ENCODE results near the gene PCDHGA1.
A peak's percentile ranks its signal among the peaks of the same experiment; 100 is the strongest.
"Not testable (repeated sequence)": the region's sequence is repeated elsewhere in the genome, so short reads cannot be mapped to it uniquely, and the experiment has no call there.

The PCDHGA1 gene

DNA sequence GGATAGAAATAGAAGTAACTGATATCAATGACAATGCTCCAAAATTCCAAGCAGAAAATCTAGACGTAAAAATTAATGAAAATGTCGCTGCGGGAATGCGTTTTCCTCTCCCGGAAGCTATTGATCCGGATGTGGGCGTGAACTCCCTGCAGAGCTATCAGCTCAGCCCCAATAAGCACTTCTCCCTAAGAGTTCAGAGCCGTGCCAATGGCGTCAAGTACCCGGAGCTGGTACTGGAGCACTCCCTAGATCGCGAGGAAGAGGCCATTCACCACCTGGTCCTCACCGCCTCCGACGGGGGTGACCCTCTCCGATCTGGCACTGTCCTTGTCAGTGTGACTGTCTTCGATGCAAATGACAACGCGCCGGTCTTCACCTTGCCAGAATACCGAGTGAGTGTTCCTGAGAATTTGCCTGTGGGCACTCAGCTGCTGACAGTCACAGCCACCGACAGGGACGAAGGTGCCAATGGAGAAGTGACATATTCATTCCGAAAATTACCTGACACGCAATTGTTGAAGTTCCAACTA lies 83.3 kb downstream of the PCDHGA1 start:
- no peak for DNase-seq

DNA sequence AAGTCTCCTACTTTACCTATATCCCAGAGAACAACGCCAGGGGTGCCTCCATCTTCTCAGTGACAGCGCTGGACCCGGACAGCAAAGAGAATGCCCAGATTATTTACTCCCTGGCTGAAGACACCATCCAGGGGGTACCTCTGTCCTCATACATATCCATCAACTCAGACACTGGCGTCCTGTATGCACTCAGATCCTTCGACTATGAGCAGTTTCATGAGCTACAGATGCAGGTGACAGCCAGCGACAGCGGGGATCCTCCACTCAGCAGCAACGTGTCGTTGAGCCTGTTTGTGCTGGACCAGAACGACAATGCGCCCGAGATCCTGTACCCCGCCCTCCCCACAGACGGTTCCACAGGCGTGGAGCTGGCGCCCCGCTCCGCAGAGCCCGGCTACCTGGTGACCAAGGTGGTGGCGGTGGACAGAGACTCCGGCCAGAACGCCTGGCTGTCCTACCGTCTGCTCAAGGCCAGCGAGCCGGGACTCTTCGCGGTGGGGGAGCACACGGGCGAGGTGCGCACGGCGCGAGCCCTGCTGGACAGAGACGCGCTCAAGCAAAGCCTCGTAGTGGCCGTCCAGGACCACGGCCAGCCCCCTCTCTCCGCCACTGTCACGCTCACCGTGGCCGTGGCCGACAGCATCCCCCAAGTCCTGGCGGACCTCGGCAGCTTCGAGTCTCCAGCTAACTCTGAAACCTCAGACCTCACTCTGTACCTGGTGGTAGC lies 84.4 kb downstream of the PCDHGA1 start:
- not testable (repeated sequence) for DNase-seq

DNA sequence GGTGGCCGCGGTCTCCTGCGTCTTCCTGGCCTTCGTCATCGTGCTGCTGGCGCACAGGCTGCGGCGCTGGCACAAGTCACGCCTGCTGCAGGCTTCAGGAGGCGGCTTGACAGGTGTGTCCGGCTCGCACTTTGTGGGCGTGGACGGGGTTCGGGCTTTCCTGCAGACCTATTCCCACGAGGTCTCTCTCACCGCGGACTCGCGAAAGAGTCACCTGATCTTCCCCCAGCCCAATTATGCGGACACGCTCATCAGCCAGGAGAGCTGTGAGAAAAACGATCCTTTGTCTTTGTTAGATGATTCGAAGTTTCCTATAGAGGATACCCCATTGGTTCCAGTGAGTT lies 84.9 kb downstream of the PCDHGA1 start:
- not testable (repeated sequence) for DNase-seq

DNA sequence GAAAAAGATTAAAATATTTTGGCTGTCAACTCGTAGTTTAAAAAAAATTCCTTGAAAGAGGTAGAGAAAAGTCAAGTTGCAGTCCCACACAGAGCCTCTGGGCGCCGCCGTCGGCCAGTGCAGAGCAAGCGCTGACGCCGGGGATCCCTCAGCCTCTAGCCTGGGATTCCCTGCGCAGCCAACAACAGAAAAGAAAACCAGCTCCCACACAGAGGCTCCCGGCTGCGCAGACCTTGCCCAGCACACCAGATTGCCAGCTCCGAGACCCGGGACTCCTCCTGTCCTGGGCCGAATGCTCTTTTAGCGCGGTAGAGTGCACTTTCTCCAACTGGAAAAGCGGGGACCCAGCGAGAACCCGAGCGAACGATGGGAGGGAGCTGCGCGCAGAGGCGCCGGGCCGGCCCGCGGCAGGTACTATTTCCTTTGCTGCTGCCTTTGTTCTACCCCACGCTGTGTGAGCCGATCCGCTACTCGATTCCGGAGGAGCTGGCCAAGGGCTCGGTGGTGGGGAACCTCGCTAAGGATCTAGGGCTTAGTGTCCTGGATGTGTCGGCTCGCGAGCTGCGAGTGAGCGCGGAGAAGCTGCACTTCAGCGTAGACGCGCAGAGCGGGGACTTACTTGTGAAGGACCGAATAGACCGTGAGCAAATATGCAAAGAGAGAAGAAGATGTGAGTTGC lies 87.3 kb downstream of the PCDHGA1 start, which contains the start of gene PCDHGB7:
Gene PCDHGB7 (plus strand): TSS at position 184 of the 679 bp plus-strand sequence. CDS start 183 bp downstream, at position 367.
- not testable (repeated sequence) for DNase-seq

DNA sequence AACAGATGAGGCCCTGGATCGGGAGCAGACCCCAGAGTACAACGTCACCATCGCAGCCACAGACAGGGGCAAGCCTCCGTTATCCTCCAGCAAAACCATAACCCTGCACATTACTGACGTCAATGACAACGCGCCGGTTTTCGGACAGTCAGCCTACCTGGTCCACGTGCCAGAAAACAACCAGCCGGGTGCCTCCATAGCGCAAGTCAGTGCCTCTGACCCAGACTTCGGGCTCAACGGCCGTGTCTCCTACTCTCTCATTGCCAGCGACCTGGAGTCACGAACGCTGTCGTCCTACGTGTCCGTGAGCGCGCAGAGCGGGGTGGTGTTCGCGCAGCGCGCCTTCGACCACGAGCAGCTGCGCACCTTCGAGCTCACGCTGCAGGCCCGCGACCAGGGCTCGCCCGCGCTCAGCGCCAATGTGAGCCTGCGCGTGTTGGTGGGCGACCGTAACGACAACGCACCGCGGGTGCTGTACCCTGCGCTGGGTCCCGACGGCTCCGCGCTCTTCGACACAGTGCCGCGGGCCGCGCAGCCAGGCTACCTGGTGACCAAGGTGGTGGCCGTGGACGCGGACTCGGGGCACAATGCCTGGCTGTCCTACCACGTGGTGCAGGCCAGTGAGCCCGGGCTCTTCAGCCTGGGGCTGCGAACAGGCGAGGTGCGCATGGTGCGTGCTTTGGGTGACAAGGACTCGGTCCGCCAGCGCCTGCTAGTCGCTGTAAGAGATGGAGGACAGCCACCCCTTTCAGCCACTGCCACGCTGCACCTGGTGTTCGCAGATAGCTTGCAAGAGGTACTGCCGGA lies 89.0 kb downstream of the PCDHGA1 start:
- no peak for DNase-seq

DNA sequence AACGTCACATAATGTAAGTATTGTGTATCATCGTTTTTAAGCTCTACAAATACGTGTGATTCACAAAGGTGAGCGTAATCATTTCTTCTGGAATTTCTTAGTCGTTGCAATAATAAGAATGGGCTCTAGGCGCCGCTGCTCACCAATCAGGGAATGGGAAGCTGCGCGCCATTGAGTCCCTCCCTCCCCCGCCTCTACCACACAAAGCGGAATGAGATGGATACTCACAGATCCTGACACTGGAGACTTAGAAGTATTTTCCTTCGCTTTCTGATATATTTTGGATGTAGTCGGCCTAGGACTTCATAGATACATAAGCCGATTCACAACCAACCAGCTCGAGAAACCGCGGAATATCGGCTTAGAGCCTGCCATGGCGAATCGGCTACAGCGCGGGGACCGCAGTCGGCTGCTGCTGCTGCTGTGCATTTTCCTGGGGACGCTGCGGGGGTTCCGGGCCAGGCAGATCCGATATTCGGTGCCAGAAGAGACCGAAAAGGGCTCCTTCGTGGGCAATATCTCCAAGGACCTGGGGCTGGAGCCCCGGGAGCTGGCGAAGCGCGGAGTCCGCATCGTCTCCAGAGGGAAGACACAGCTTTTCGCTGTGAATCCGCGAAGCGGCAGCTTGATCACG lies 90.7 kb downstream of the PCDHGA1 start, which contains the start of gene PCDHGA11:
Gene PCDHGA11 (plus strand): TSS at position 197 of the 634 bp plus-strand sequence. CDS start 177 bp downstream, at position 374.
- no peak for DNase-seq

DNA sequence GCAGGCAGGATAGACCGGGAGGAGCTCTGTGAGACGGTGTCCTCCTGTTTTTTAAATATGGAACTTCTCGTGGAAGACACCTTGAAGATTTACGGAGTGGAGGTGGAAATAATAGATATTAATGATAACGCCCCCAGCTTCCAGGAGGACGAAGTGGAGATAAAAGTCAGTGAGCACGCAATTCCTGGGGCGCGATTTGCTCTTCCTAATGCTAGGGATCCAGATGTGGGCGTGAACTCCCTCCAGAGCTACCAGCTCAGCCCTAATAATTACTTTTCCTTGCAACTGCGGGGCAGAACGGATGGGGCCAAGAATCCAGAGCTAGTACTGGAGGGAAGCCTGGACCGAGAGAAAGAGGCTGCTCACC lies 91.2 kb downstream of the PCDHGA1 start:
- no peak for DNase-seq

DNA sequence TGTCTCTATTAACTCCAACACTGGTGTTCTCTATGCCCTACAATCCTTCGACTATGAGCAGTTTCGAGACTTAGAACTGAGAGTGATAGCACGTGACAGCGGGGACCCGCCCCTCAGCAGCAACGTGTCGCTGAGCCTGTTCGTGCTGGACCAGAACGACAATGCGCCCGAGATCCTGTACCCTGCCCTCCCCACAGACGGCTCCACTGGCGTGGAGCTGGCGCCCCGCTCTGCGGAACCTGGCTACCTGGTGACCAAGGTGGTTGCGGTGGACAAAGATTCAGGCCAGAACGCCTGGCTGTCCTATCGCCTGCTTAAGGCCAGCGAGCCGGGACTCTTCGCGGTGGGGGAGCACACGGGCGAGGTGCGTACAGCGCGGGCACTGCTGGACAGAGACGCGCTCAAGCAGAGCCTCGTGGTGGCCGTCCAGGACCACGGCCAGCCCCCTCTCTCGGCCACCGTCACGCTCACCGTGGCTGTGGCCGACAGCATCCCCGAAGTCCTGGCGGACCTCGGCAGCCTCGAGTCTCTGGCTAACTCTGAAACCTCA lies 92.5 kb downstream of the PCDHGA1 start:
- no peak for DNase-seq

DNA sequence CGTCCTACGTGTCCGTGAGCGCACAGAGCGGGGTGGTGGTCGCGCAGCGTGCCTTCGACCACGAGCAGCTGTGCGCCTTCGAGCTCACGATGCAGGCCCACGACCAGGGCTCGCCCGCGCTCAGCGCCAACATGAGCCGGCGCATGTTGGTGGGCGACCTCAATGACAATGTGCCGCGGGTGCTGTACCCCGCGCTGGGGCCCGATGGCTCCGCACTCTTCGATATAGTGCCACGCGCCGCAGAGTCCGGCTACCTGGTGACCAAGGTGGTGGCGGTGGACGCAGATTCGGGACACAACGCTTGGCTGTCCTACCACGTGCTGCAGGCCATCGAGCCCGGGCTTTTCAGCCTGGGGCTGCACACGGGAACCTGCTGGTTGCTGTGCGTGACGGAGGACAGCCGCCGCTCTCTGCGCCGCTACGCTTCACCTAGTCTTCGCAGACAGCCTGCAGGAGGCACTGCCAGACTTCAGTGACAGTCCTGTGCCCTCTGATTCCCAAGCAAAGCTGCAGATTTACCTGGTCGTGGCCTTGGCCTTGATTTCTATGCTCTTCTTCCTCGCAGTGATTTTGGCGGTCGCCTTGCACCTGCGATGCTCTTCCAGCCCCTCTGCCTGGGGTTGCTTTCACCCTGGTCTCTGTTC lies 97.6 kb downstream of the PCDHGA1 start:
- DNase-seq, result no peak

DNA sequence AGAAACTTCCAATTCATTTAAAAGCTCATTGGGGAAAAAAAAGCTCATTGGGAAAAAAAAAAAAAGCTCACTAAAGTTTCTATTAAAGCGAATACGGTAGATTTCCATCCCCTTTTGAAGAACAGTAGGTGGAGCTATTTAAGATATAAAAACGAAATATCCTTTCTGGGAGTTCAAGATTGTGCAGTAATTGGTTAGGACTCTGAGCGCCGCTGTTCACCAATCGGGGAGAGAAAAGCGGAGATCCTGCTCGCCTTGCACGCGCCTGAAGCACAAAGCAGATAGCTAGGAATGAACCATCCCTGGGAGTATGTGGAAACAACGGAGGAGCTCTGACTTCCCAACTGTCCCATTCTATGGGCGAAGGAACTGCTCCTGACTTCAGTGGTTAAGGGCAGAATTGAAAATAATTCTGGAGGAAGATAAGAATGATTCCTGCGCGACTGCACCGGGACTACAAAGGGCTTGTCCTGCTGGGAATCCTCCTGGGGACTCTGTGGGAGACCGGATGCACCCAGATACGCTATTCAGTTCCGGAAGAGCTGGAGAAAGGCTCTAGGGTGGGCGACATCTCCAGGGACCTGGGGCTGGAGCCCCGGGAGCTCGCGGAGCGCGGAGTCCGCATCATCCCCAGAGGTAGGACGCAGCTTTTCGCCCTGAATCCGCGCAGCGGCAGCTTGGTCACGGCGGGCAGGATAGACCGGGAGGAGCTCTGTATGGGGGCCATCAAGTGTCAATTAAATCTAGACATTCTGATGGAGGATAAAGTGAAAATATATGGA lies 100.2 kb downstream of the PCDHGA1 start, which contains the start of gene PCDHGA12:
Gene PCDHGA12 (plus strand): TSS at position 176 of the 782 bp plus-strand sequence. CDS start 253 bp downstream, at position 429.
- no peak for DNase-seq

DNA sequence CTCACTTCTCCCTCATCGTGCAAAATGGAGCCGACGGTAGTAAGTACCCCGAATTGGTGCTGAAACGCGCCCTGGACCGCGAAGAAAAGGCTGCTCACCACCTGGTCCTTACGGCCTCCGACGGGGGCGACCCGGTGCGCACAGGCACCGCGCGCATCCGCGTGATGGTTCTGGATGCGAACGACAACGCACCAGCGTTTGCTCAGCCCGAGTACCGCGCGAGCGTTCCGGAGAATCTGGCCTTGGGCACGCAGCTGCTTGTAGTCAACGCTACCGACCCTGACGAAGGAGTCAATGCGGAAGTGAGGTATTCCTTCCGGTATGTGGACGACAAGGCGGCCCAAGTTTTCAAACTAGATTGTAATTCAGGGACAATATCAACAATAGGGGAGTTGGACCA lies 101.0 kb downstream of the PCDHGA1 start:
- no peak for DNase-seq

GRCh38 chr5:141432308-141432707 lies 102.0 kb downstream of the PCDHGA1 start:
- not testable (repeated sequence) for DNase-seq

GRCh38 chr5:141432726-141433125 lies 102.4 kb downstream of the PCDHGA1 start:
- DNase-seq, result not testable (repeated sequence)

DNA sequence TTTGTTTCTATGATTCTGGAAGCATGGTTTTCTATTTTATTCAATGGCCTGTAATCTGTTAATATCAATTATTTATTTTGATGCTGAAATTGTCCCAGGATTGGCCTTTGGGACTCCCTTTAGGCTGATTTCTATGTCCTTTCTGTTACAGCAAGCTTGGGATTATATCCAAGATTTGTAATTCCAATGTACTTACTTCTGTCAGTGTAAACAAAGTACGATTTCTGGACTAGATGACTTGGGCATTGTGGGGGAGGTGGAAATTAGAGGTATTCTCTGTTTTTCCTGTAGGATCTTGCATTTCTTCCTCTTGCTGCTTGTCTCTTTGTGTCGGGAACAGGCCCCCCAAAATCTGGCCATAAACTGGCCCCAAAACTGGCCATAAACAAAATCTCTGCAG lies 103.7 kb downstream of the PCDHGA1 start:
- DNase-seq, result no peak

GRCh38 chr5:141437221-141437620 lies 106.9 kb downstream of the PCDHGA1 start:
- no peak for DNase-seq

DNA sequence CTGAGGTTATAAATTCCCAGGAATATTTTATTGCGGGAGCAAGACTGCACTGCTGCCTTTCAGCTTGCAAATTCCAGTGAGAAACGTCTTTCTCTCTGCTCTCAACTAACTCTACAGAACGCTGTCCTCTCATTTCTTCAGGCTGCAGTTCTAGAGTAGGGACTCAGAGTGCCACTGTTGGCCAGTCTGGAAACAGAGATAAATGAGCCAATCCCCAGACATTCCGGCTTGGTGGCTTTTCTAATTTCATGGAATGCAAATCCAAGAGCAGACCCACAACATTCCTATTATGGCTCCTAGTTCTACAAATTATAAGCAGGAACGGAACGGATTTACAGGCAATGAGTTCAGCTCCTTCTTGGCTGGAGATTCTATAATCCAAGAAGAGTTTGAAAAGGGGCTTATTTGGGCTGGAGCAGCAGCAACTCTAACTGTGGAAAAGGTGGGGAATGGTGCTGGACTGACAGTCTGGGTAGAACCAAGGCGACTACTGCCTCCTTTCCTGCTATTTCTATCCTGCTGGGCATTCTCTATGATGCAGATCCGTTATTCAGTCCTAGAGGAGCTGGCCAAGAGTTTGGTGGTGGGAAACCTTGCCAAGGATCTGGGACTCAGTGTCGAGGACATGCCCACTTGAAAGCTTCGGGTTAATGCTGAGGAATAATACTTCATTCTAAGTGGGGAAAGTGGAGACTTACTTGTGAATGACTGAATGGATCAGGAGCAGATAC lies 109.3 kb downstream of the PCDHGA1 start:
- DNase-seq, result no peak

GRCh38 chr5:141440341-141440740 lies 110.0 kb downstream of the PCDHGA1 start:
- DNase-seq, result no peak

GRCh38 chr5:141441571-141442170 lies 111.4 kb downstream of the PCDHGA1 start:
- no peak for DNase-seq

- no peak for DNase-seq
Measured at GRCh38 chr5:141465351-141465750, 135.0 kb downstream of the PCDHGA1 start.

GRCh38 chr5:141475625-141476131 lies 145.4 kb downstream of the PCDHGA1 start, which contains the start of gene PCDHGC3:
Gene PCDHGC3, plus strand, starts transcription at chr5:141475966. Its CDS starts 151 bp downstream, at chr5:141476117.
- DNase-seq, result peak; percentile 60
